Amniotic epithelial cell (primary cell): ENCODE results near the gene TJP2.
"Not testable (repeated sequence)": the region's sequence is repeated elsewhere in the genome, so short reads cannot be mapped to it uniquely, and the experiment has no call there.

ENCODE experiments used
- DNase-seq: peaks from one replicate; pipeline ENCODE4 v3.0.0-alpha.2; 2010; ENCODE audit warnings: low read depth

The TJP2 gene

GRCh38 chr9:69293156-69293555 lies 119.1 kb downstream of the TJP2 start:
- DNase-seq: no peak

- peak; percentile 6 for DNase-seq
Measured at GRCh38 chr9:69295872-69296552, 121.9 kb downstream of the TJP2 start.

GRCh38 chr9:69297300-69297980 lies 123.4 kb downstream of the TJP2 start:
- no peak for DNase-seq

GRCh38 chr9:69299315-69299714 lies 125.2 kb downstream of the TJP2 start:
- DNase-seq: no peak

GRCh38 chr9:69299826-69300225 lies 125.7 kb downstream of the TJP2 start:
- DNase-seq: no peak

- DNase-seq: no peak
Measured at GRCh38 chr9:69303331-69303730, 129.3 kb downstream of the TJP2 start.

GRCh38 chr9:69306895-69307445 lies 132.9 kb downstream of the TJP2 start:
- not testable (repeated sequence) for DNase-seq

- no peak for DNase-seq
Measured at GRCh38 chr9:69307446-69308205, 133.5 kb downstream of the TJP2 start.

GRCh38 chr9:69308206-69308931 lies 134.3 kb downstream of the TJP2 start:
- no peak for DNase-seq

- DNase-seq: no peak
Measured at GRCh38 chr9:69313175-69313574, 139.1 kb downstream of the TJP2 start.

- DNase-seq: no peak
Measured at GRCh38 chr9:69314547-69314946, 140.5 kb downstream of the TJP2 start.

- no peak for DNase-seq
Measured at GRCh38 chr9:69317081-69317480, 143.0 kb downstream of the TJP2 start.

GRCh38 chr9:69317894-69318293 lies 143.8 kb downstream of the TJP2 start:
- DNase-seq: no peak

- DNase-seq: no peak
Measured at GRCh38 chr9:69319324-69320025, 145.4 kb downstream of the TJP2 start.

- DNase-seq: no peak
Measured at GRCh38 chr9:69322256-69322655, 148.2 kb downstream of the TJP2 start.

GRCh38 chr9:69323861-69324260 lies 149.8 kb downstream of the TJP2 start:
- DNase-seq: peak; percentile 3
